HepG2 (cell line): Measurements from ENCODE around the gene HAPLN2. TPM values are rescaled to one million over a fixed set of nuclear protein-coding genes. Genes with fewer than 3 reads are reported as not detected.

ENCODE experiments used
- ARHGAP35 ChIP-seq: sonication (generic); formaldehyde crosslinking; IDR thresholded peaks from 2 replicates; pipeline ENCODE4 v1.9.0; 2022; ENCODE audit warnings: mild to moderate bottlenecking, inconsistent platforms, moderate library complexity, missing genetic modification reagents, borderline replicate concordance
- ASH2L ChIP-seq: fragments of 300-600, 200-600 bp; sonication (generic); IDR thresholded peaks from 2 replicates; pipeline ENCODE4 v1.7.0; 2017; ENCODE audit warnings: low read depth, mild to moderate bottlenecking, moderate library complexity, mixed read lengths, low read length; ENCODE audit not compliant: insufficient read length
- ATF7-NPFF ChIP-seq: sonication (generic); formaldehyde crosslinking; IDR thresholded peaks from 2 replicates; pipeline ENCODE4 v1.8.1; 2023; ENCODE audit warnings: mild to moderate bottlenecking, low read depth, missing genetic modification reagents, moderate library complexity
- FIP1L1 ChIP-seq: fragments of 200-400 bp; formaldehyde crosslinking; IDR thresholded peaks from 2 replicates; pipeline ENCODE4 v1.6.1; 2018; ENCODE audit warnings: low read depth, mild to moderate bottlenecking, low read length, moderate library complexity, borderline replicate concordance; ENCODE audit not compliant: insufficient read depth
- FOXA3 ChIP-seq: IDR thresholded peaks from 2 replicates; pipeline ENCODE4 v1.6.1; 2016; ENCODE audit warnings: missing genetic modification reagents, missing compliant biosample characterization
- KLF11 ChIP-seq: IDR thresholded peaks from 2 replicates; pipeline ENCODE4 v1.6.1; 2016; ENCODE audit warnings: missing compliant biosample characterization
- MIXL1 ChIP-seq: IDR thresholded peaks from 2 replicates; pipeline ENCODE4 v1.6.1; 2016
- MTF2 ChIP-seq: sonication (generic); formaldehyde crosslinking; IDR thresholded peaks from 2 replicates; pipeline ENCODE4 v1.5.0; 2020; ENCODE audit warnings: missing genetic modification reagents, borderline replicate concordance
- PAF1 ChIP-seq: IDR thresholded peaks from 2 replicates; pipeline ENCODE4 v1.6.1; 2016; ENCODE audit warnings: missing genetic modification reagents, missing compliant biosample characterization
- POLR2A ChIP-seq, 2 experiments: IDR thresholded peaks; 2 replicates each; pipeline ENCODE4 v1.6.1; 2011; ENCODE audit warnings: low read depth in 2 of 2, low read length in 2 of 2, mild to moderate bottlenecking in 1 of 2, moderate library complexity in 1 of 2; ENCODE audit not compliant: insufficient read depth in 1 of 2
- RARA ChIP-seq: IDR thresholded peaks from 2 replicates; pipeline ENCODE4 v1.6.1; 2016; ENCODE audit warnings: missing genetic modification reagents, missing compliant biosample characterization
- SMYD3 ChIP-seq: sonication (generic); formaldehyde crosslinking; IDR thresholded peaks from 2 replicates; pipeline ENCODE4 v1.8.1; 2023; ENCODE audit warnings: mild to moderate bottlenecking, missing genetic modification reagents
- SYNCRIP ChIP-seq: fragments of 200-400 bp; formaldehyde crosslinking; IDR thresholded peaks from 2 replicates; pipeline ENCODE4 v1.6.1; 2018; ENCODE audit warnings: mild to moderate bottlenecking, low read depth, low read length; ENCODE audit not compliant: insufficient read depth
- ZNF253 ChIP-seq: sonication (generic); formaldehyde crosslinking; IDR thresholded peaks from 2 replicates; pipeline ENCODE4 v1.8.0; 2022; ENCODE audit warnings: mild to moderate bottlenecking, missing genetic modification reagents, borderline replicate concordance
- ZNF282 ChIP-seq: fragments of 450-650 bp; IDR thresholded peaks from 2 replicates; pipeline ENCODE4 v1.6.1; 2018; ENCODE audit not compliant: partially characterized antibody
- ZNF317 ChIP-seq: sonication (generic); formaldehyde crosslinking; IDR thresholded peaks from 2 replicates; pipeline ENCODE4 v1.5.0; 2020; ENCODE audit warnings: mild to moderate bottlenecking, missing genetic modification reagents
- ZNF335 ChIP-seq: sonication (generic); formaldehyde crosslinking; IDR thresholded peaks from 2 replicates; pipeline ENCODE4 v1.4.0; 2020; ENCODE audit warnings: missing genetic modification reagents
- ZNF589 ChIP-seq: sonication (generic); formaldehyde crosslinking; conservative IDR thresholded peaks from 2 replicates; pipeline ENCODE4 v1.8.0; 2022; ENCODE audit warnings: mild to moderate bottlenecking, moderate library complexity, missing genetic modification reagents
- ZNF7 ChIP-seq: IDR thresholded peaks from 2 replicates; pipeline ENCODE4 v1.6.1; 2016; ENCODE audit warnings: missing biosample characterization, missing genetic modification reagents
- ZSCAN21 ChIP-seq: sonication (generic); formaldehyde crosslinking; IDR thresholded peaks from 2 replicates; pipeline ENCODE4 v1.8.0; 2022; ENCODE audit warnings: mild to moderate bottlenecking, missing genetic modification reagents, moderate library complexity, borderline replicate concordance
- ZSCAN22 ChIP-seq: sonication (generic); formaldehyde crosslinking; IDR thresholded peaks from 2 replicates; pipeline ENCODE4 v1.4.0; 2020; ENCODE audit warnings: mild to moderate bottlenecking, missing genetic modification reagents
- ZSCAN30 ChIP-seq: sonication (generic); formaldehyde crosslinking; IDR thresholded peaks from 2 replicates; pipeline ENCODE4 v1.5.0; 2020; ENCODE audit warnings: mild to moderate bottlenecking, missing genetic modification reagents
- ZSCAN31 ChIP-seq: sonication (generic); formaldehyde crosslinking; IDR thresholded peaks from 2 replicates; pipeline ENCODE4 v1.5.0; 2020; ENCODE audit warnings: low read depth, mild to moderate bottlenecking, missing genetic modification reagents
- polyA plus RNA-seq, 8 experiments: library from polyadenylated mRNA; depleted of rRNA in 3 of 8; stranded (reverse) in 7 of 8; unstranded in 1 of 8; fragments of >200 nt; fragmentation: Illumina TruSeq in 4 of 8; extraction: Trizol in 4 of 8; gene quantifications; 2 replicates each; pipeline versions ENCODE4 v1.2.1 to v1.2.3, GENCODE V29; 2011 to 2016; ENCODE audit warnings: low read depth in 4 of 8, missing spikeins in 1 of 8, mixed read lengths in 1 of 8; ENCODE audit not compliant: insufficient read depth in 1 of 8
- total RNA-seq, 5 experiments: library from RNA; depleted of rRNA; stranded (reverse); fragments of >200 nt; fragmentation: Illumina TruSeq; extraction: Trizol; gene quantifications; 2 replicates each; pipeline ENCODE4 v1.2.3, GENCODE V29; 2016; ENCODE audit warnings: low read depth in 1 of 5
- TF ChIP-seq, protein P1 (sequence below): sonication (generic); formaldehyde crosslinking; IDR thresholded peaks from 2 replicates; pipeline ENCODE4 v1.5.1; 2020; ENCODE audit warnings: missing genetic modification reagents, mild to moderate bottlenecking, borderline replicate concordance
- TF ChIP-seq, protein P2 (sequence below): fragments of 450-650 bp; IDR thresholded peaks from 2 replicates; pipeline ENCODE4 v1.6.1; 2017
- TF ChIP-seq, protein P3 (sequence below): sonication (generic); formaldehyde crosslinking; IDR thresholded peaks from 2 replicates; pipeline ENCODE4 v1.8.0; 2022; ENCODE audit warnings: mild to moderate bottlenecking, missing genetic modification reagents, borderline replicate concordance

HAPLN2 gene
- total and polyA plus RNA-seq, 2 of the 13 experiments (the other 11 are each of a cell fraction or from before 2014, with no cell fraction given): not detected

DNA sequence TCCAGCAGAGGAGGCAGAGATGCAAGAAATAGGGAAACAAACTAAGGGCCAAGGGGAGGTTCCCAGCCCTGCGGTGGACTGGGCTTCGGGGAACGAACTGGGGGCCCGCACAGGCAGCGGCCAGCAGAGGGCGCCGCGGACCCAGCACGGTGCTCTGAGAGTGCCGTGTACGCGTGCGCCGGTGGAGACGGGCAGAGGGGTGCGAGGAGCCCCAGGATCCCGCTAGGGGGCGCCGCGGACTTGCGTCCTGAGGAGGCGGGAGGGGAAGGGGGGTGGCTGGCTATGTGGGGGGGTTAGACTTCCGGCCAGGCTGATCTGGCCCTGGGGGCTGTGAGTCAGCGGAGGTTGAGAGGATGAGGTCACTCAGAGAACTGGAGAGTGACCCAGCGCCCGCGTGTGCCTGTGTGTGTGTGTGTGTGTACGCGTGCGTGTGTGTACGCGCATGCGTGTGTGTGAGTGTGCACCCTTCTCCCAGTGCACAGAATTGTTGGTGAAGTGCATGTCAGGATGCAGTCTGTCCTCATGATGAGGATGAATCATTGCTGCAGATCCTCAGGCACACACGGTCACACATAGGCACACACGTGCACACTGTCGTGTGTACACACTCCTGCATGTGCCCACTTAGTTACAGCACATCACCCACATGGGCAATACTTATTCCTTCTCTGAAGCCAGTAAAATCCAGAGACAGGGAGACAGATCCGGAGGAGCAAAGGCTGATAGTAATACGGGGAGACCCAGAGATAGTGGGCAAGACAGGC, 41.0 kb downstream of the HAPLN2 start (continued):
- TF ChIP-seq ZSCAN31 (CRISPR knock-in tag): no peak
- no peak for TF ChIP-seq ZSCAN22
- TF ChIP-seq ZSCAN30 (CRISPR knock-in tag): no peak
- peak; percentile 35; the same call in 1 of the 2 replicates for TF ChIP-seq MIXL1
- no peak for TF ChIP-seq FIP1L1
- peak; percentile 33; the same call in 1 of the 2 replicates for TF ChIP-seq ZNF317 (CRISPR knock-in tag)
- TF ChIP-seq ASH2L: peak; percentile 46
- no peak for TF ChIP-seq ZNF253 (CRISPR knock-in tag)
- TF ChIP-seq, protein P1, sequence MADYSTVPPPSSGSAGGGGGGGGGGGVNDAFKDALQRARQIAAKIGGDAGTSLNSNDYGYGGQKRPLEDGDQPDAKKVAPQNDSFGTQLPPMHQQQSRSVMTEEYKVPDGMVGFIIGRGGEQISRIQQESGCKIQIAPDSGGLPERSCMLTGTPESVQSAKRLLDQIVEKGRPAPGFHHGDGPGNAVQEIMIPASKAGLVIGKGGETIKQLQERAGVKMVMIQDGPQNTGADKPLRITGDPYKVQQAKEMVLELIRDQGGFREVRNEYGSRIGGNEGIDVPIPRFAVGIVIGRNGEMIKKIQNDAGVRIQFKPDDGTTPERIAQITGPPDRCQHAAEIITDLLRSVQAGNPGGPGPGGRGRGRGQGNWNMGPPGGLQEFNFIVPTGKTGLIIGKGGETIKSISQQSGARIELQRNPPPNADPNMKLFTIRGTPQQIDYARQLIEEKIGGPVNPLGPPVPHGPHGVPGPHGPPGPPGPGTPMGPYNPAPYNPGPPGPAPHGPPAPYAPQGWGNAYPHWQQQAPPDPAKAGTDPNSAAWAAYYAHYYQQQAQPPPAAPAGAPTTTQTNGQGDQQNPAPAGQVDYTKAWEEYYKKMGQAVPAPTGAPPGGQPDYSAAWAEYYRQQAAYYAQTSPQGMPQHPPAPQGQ: peak; percentile 75; the same call in 1 of the 2 replicates
- no peak for TF ChIP-seq SYNCRIP
- peak; percentile 58; the same call in 1 of the 2 replicates for TF ChIP-seq ZSCAN21 (CRISPR knock-in tag)
- TF ChIP-seq MTF2 (CRISPR knock-in tag): no peak
- TF ChIP-seq ATF7-NPFF (CRISPR knock-in tag): peak; percentile 60; the same call in 1 of the 2 replicates
- TF ChIP-seq SMYD3 (CRISPR knock-in tag): peak; percentile 71; the same call in 1 of the 2 replicates
- TF ChIP-seq ZNF7 (CRISPR knock-in tag): no peak
- peak; percentile 42; the same call in 1 of the 2 replicates for TF ChIP-seq KLF11 (CRISPR knock-in tag)
- TF ChIP-seq, protein P2, sequence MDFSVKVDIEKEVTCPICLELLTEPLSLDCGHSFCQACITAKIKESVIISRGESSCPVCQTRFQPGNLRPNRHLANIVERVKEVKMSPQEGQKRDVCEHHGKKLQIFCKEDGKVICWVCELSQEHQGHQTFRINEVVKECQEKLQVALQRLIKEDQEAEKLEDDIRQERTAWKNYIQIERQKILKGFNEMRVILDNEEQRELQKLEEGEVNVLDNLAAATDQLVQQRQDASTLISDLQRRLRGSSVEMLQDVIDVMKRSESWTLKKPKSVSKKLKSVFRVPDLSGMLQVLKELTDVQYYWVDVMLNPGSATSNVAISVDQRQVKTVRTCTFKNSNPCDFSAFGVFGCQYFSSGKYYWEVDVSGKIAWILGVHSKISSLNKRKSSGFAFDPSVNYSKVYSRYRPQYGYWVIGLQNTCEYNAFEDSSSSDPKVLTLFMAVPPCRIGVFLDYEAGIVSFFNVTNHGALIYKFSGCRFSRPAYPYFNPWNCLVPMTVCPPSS: no peak
- peak; percentile 71 for TF ChIP-seq PAF1
- TF ChIP-seq, protein P3, sequence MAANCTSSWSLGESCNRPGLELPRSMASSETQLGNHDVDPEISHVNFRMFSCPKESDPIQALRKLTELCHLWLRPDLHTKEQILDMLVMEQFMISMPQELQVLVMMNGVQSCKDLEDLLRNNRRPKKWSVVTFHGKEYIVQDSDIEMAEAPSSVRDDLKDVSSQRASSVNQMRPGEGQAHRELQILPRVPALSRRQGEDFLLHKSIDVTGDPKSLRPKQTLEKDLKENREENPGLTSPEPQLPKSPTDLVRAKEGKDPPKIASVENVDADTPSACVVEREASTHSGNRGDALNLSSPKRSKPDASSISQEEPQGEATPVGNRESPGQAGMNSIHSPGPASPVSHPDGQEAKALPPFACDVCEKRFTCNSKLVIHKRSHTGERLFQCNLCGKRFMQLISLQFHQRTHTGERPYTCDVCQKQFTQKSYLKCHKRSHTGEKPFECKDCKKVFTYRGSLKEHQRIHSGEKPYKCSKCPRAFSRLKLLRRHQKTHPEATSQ: 0 out of 2 replicates have a peak, but pooled peaks have one; percentile 25
- TF ChIP-seq FOXA3 (CRISPR knock-in tag): peak; percentile 64
- 0 out of 2 replicates have a peak, but pooled peaks have one; percentile 74 for TF ChIP-seq ZNF589
- TF ChIP-seq POLR2A (IDR thresholded peaks at IDR 0.05; ENCODE audit: insufficient read depth in 1 of 2, low read depth in 2 of 2, low read length in 2 of 2): peak in 1 of 2 experiments; percentile 95; a peak in 2 of 4 replicates
- peak; percentile 36; the same call in 1 of the 2 replicates for TF ChIP-seq ZNF335 (CRISPR knock-in tag)
- TF ChIP-seq ZNF282: no peak
- TF ChIP-seq RARA (CRISPR knock-in tag): peak; percentile 77
- no peak for TF ChIP-seq ARHGAP35 (CRISPR knock-in tag)
